Cardiac muscle cell (in vitro differentiated cells and primary cell): ENCODE data around the gene DCUN1D2. TPM values are rescaled to one million over a fixed set of nuclear protein-coding genes. Genes with fewer than 3 reads are reported as not detected.
A peak's percentile ranks its signal among the peaks of the same experiment; 100 is the strongest.

Experiments used
- DNase-seq, 2 donors: peaks; one replicate each; pipeline versions ENCODE4 v3.0.0 to v3.0.0-alpha.2; 2010 to 2017; ENCODE audit warnings: low read depth in 1 of 2, low spot score in 1 of 2
- H3K27ac ChIP-seq: fragments of 200-600 bp; sonication (generic); 2 replicates; pipeline ENCODE4 v1.5.1; 2016
- H3K27me3 ChIP-seq: fragments of 200-600 bp; sonication (generic); 2 replicates; pipeline ENCODE4 v1.6.0; 2016; ENCODE audit warnings: control low read depth
- H3K36me3 ChIP-seq: fragments of 200-600 bp; sonication (generic); 2 replicates; pipeline ENCODE4 v1.5.1; 2016; ENCODE audit warnings: control low read depth
- H3K4me1 ChIP-seq: fragments of 200-600 bp; sonication (generic); 2 replicates; pipeline ENCODE4 v1.8.1; 2017; ENCODE audit warnings: low read depth, mild to moderate bottlenecking, mixed run types
- H3K4me3 ChIP-seq: fragments of 200-600 bp; sonication (generic); 2 replicates; pipeline ENCODE4 v1.5.1; 2016; ENCODE audit warnings: mild to moderate bottlenecking
- H3K9me3 ChIP-seq: fragments of 200-600 bp; sonication (generic); 2 replicates; pipeline ENCODE4 v1.5.1; 2017; ENCODE audit warnings: low read depth, mild to moderate bottlenecking, control low read depth
- CTCF ChIP-seq: IDR thresholded peaks from 2 replicates; pipeline ENCODE4 v1.5.1; 2012; ENCODE audit warnings: low read depth, mild to moderate bottlenecking, low read length
- polyA plus RNA-seq: library from polyadenylated mRNA; unstranded; fragments of >200 nt; fragmentation: Nextera tagmentation; extraction: Ambion mirVana; gene quantifications from 2 replicates; pipeline ENCODE4 v1.2.1, GENCODE V29; 2016
- total RNA-seq: library from RNA; depleted of rRNA; stranded (reverse); fragments of >200 nt; gene quantifications from 2 replicates; pipeline ENCODE4 v1.2.3, GENCODE V29; 2016

Gene DCUN1D2
- total and polyA plus RNA-seq, 2 experiments from 2014 or later: 23.7 to 32.4 TPM

- Histone ChIP-seq H3K9me3 (no peaks in the 10 kb centered on the region), H3K27me3 (no peaks in the 10 kb centered on the region), H3K4me3 (no peak overlapping the region), H3K36me3 (peaks cover 34% of the 10 kb centered on the region), H3K4me1 (no peaks in the 10 kb centered on the region), H3K27ac (no peak overlapping the region)
- no peak for TF ChIP-seq CTCF
- DNase-seq: no peak
These were observed 29.9 kb downstream of the DCUN1D2 start for GRCh38 chr13:113460599-113460998.

- H3K27ac ChIP-seq: no peak overlapping the region
- H3K27me3 ChIP-seq: no peaks in the 10 kb centered on the region
- H3K4me3 ChIP-seq: no peak overlapping the region
- no peaks in the 10 kb centered on the region for H3K4me1 ChIP-seq
- H3K9me3 ChIP-seq: no peaks in the 10 kb centered on the region
- TF ChIP-seq CTCF: no peak
- no peak for DNase-seq
- peaks cover 34% of the 10 kb centered on the region for H3K36me3 ChIP-seq
These were observed 30.4 kb downstream of the DCUN1D2 start for GRCh38 chr13:113460064-113460555.

GRCh38 chr13:113458253-113459065 lies 32.1 kb downstream of the DCUN1D2 start:
- Histone ChIP-seq H3K9me3 (no peaks in the 10 kb centered on the region), H3K27ac (no peak overlapping the region), H3K36me3 (peaks cover 34% of the 10 kb centered on the region), H3K4me3 (no peak overlapping the region), H3K27me3 (no peaks in the 10 kb centered on the region), H3K4me1 (peaks cover 11% of the 10 kb centered on the region)
- peak; percentile 18 to 56 for DNase-seq
- TF ChIP-seq CTCF: peak; percentile 40

GRCh38 chr13:113457510-113457909 lies 33.0 kb downstream of the DCUN1D2 start:
- no peak for DNase-seq
- H3K27ac ChIP-seq: no peak overlapping the region
- H3K27me3 ChIP-seq: no peaks in the 10 kb centered on the region
- TF ChIP-seq CTCF: peak; percentile 3
- peaks cover 20% of the 10 kb centered on the region for H3K4me1 ChIP-seq
- peaks cover 34% of the 10 kb centered on the region for H3K36me3 ChIP-seq
- H3K9me3 ChIP-seq: no peaks in the 10 kb centered on the region
- no peak overlapping the region for H3K4me3 ChIP-seq

- Histone ChIP-seq H3K36me3 (peaks cover 34% of the 10 kb centered on the region), H3K4me1 (peaks cover 30% of the 10 kb centered on the region)
- TF ChIP-seq CTCF: no peak
These were observed 34.3 kb downstream of the DCUN1D2 start for GRCh38 chr13:113456116-113456702.

More at GRCh38 chr13:113456116-113456702, 34.3 kb downstream of the DCUN1D2 start:
- no peak overlapping the region for H3K27ac ChIP-seq
- no peaks in the 10 kb centered on the region for H3K9me3 ChIP-seq
- H3K4me3 ChIP-seq: no peak overlapping the region
- no peaks in the 10 kb centered on the region for H3K27me3 ChIP-seq
- DNase-seq: no peak
